ENCODE measurements around the gene YIPF2.

GRCh38 chr19:10874024-10874423, 54.4 kb downstream of the YIPF2 start:
- TF ChIP-seq CTCF (IDR thresholded peaks at IDR 0.05) (no peak), POLR2A (IDR thresholded peaks at IDR 0.05) (no peak)

Measured in right lobe of liver (tissue), 4 donors.